Endothelial cell of umbilical vein (primary cell): ENCODE results near the gene TMEM217. TPM values are rescaled to one million over a fixed set of nuclear protein-coding genes. Genes with fewer than 3 reads are reported as not detected.

Source experiments
- BruUV-seq: library from RNA; stranded (reverse); fragments of 400-500 nt; replicated peaks from 2 replicates; lab custom pipeline; 2021; lab: Mats Ljungman, UMichigan
- CTCF ChIA-PET: fragments of 300-600, 350-600 bp; sonication (Branson Sonifier 250); formaldehyde crosslinking; loops from one replicate; lab custom pipeline; 2021; ENCODE audit warnings: antibody characterized with exemption, inconsistent platforms; lab: Charles Lee
- POLR2A ChIA-PET: fragments of 300-600, 350-600 bp; sonication (Branson Sonifier 250); formaldehyde crosslinking; loops from one replicate; lab custom pipeline; 2021; ENCODE audit warnings: antibody characterized with exemption, inconsistent platforms; lab: Charles Lee
- DNase-seq: peaks from one replicate; pipeline ENCODE4 v3.0.0-alpha.2; 2011; ENCODE audit warnings: low read depth, low spot score
- FAIRE-seq: peaks from 2 replicates; lab custom pipeline; 2011; peaks lifted over from hg19 to GRCh38; lab: Jason Lieb, UNC
- H2AFZ ChIP-seq: 2 replicates; pipeline ENCODE4 v1.6.0; 2012; ENCODE audit warnings: low read depth, low read length, control low read depth, inconsistent platforms
- H3K27ac ChIP-seq: 2 replicates; pipeline ENCODE4 v1.5.1; 2011; ENCODE audit warnings: low read depth, mild to moderate bottlenecking, control low read depth, low read length, moderate library complexity; ENCODE audit not compliant: insufficient read depth
- H3K27me3 ChIP-seq, 2 experiments: 2 replicates each; pipeline versions ENCODE4 v1.6.0 to v1.6.1; 2011; ENCODE audit warnings: low read length in 2 of 2, mixed read lengths in 1 of 2; ENCODE audit not compliant: control insufficient read depth in 2 of 2, insufficient read depth in 2 of 2
- H3K36me3 ChIP-seq, 2 experiments: 2 replicates in 1 of 2; 3 replicates in 1 of 2; pipeline ENCODE4 v1.5.1; 2011; ENCODE audit warnings: low read length in 2 of 2, mild to moderate bottlenecking in 1 of 2, moderate library complexity in 1 of 2; ENCODE audit not compliant: control insufficient read depth in 2 of 2, insufficient read depth in 2 of 2; ENCODE audit errors: extremely low read depth in 1 of 2
- H3K4me1 ChIP-seq: 3 replicates; pipeline ENCODE4 v1.5.1; 2011; ENCODE audit warnings: mild to moderate bottlenecking, low read length; ENCODE audit not compliant: control insufficient read depth, insufficient read depth; ENCODE audit errors: extremely low read depth
- H3K4me2 ChIP-seq: 2 replicates; pipeline ENCODE4 v1.6.1; 2011; ENCODE audit warnings: low read length, control low read depth, mixed read lengths; ENCODE audit not compliant: insufficient read depth
- H3K4me3 ChIP-seq, 3 experiments: fragments of 200-600 bp in 1 of 3; sonication (generic), shearing (Covaris generic) in 1 of 3; replicated peaks in 1 of 3; 2 replicates each; pipeline ENCODE4 v1.5.1; 2011 to 2016; ENCODE audit warnings: control low read depth in 3 of 3, low read length in 3 of 3, mild to moderate bottlenecking in 2 of 3, inconsistent platforms in 1 of 3, low read depth in 1 of 3, moderate library complexity in 1 of 3; ENCODE audit not compliant: insufficient read depth in 1 of 3
- H3K79me2 ChIP-seq: 2 replicates; pipeline ENCODE4 v1.6.0; 2012; ENCODE audit warnings: low read length, inconsistent platforms; ENCODE audit not compliant: control insufficient read depth, insufficient read depth
- H3K9ac ChIP-seq: replicated peaks from 2 replicates; pipeline ENCODE3; 2011; ENCODE audit warnings: low read length, control low read depth; ENCODE audit not compliant: insufficient read depth; ENCODE audit errors: extremely low read depth
- H3K9me1 ChIP-seq: replicated peaks from 3 replicates; pipeline ENCODE4 v1.6.0; 2011; ENCODE audit warnings: mild to moderate bottlenecking, low read length; ENCODE audit not compliant: control insufficient read depth, insufficient read depth; ENCODE audit errors: extremely low read depth
- H3K9me3 ChIP-seq: replicated peaks from 2 replicates; pipeline ENCODE4 v1.5.1; 2012; ENCODE audit warnings: low read length, inconsistent platforms; ENCODE audit not compliant: control insufficient read depth, insufficient read depth
- H4K20me1 ChIP-seq: replicated peaks from 2 replicates; pipeline ENCODE3; 2011; ENCODE audit warnings: mild to moderate bottlenecking, low read length; ENCODE audit not compliant: control insufficient read depth, insufficient read depth; ENCODE audit errors: extremely low read depth
- EZH2 ChIP-seq: IDR thresholded peaks from 2 replicates; pipeline ENCODE4 v1.6.1; 2012; ENCODE audit warnings: borderline replicate concordance, low read depth, mild to moderate bottlenecking, moderate library complexity, low read length, inconsistent platforms; ENCODE audit not compliant: severe bottlenecking
- FOS ChIP-seq: IDR thresholded peaks from 2 replicates; pipeline ENCODE4 v1.6.1; 2011; ENCODE audit warnings: mild to moderate bottlenecking, low read length, moderate library complexity, borderline replicate concordance; ENCODE audit not compliant: insufficient read depth
- GATA2 ChIP-seq: IDR thresholded peaks from 2 replicates; pipeline ENCODE4 v1.7.0; 2011; ENCODE audit warnings: low read depth, mild to moderate bottlenecking, moderate library complexity, mixed read lengths, low read length; ENCODE audit not compliant: insufficient read length, insufficient read depth
- JUN ChIP-seq: IDR thresholded peaks from 2 replicates; pipeline ENCODE4 v1.6.1; 2011; ENCODE audit warnings: borderline replicate concordance, low read depth; ENCODE audit not compliant: insufficient read length, insufficient read depth
- MYC ChIP-seq: IDR thresholded peaks from one replicate; pipeline ENCODE4 v1.6.1; 2011; ENCODE audit warnings: mild to moderate bottlenecking, low read depth, low read length
- POLR2A ChIP-seq: IDR thresholded peaks from 2 replicates; pipeline ENCODE4 v1.6.1; 2012; ENCODE audit warnings: low read depth, mild to moderate bottlenecking, control low read depth, low read length
- POLR2AphosphoS5 ChIP-seq: IDR thresholded peaks from 2 replicates; pipeline ENCODE4 v1.6.1; 2012; ENCODE audit warnings: low read depth, mild to moderate bottlenecking, control low read depth, low read length, moderate library complexity; ENCODE audit not compliant: insufficient read depth
- dilution Hi-C: fragments of 300-500 bp; cut with MboI; formaldehyde crosslinking; loops from one replicate; pipeline ENCODE4 v1.15.0; 2019; ENCODE audit warnings: low sequenced_read_pairs; ENCODE audit not compliant: extremely low pct_ligation_motif_present
- intact Hi-C: fragments of 100-400 bp; cut with micrococcal nuclease; formaldehyde crosslinking; loops from one replicate; pipeline ENCODE4 v1.10.0; 2022
- polyA plus RNA-seq, 4 experiments: library from polyadenylated mRNA; depleted of rRNA in 3 of 4; stranded (reverse) in 3 of 4; unstranded in 1 of 4; fragments of >200 nt; gene quantifications; 2 replicates each; pipeline versions ENCODE4 v1.2.1 to v1.2.3, GENCODE V29; 2011 to 2012; ENCODE audit warnings: missing spikeins in 1 of 4
- total RNA-seq: library from RNA; stranded (reverse); gene quantifications from 2 replicates; pipeline ENCODE4 v1.2.3, GENCODE V29; 2021
- TF ChIP-seq, protein P1 (sequence below): IDR thresholded peaks from 2 replicates; pipeline ENCODE4 v1.6.1; 2011; ENCODE audit not compliant: insufficient read depth, insufficient read length
- TF ChIP-seq, protein P2 (sequence below), 2 donors: IDR thresholded peaks; 1 replicate in 1 of 2; 2 replicates in 1 of 2; pipeline ENCODE4 v1.5.1; 2011; ENCODE audit warnings: low read length in 2 of 2, mild to moderate bottlenecking in 2 of 2, moderate library complexity in 2 of 2, control low read depth in 1 of 2, inconsistent platforms in 1 of 2, low read depth in 1 of 2; ENCODE audit not compliant: insufficient read depth in 1 of 2; ENCODE audit errors: extremely low read depth in 1 of 2

TMEM217 gene
- total and polyA plus RNA-seq, 2 donors (not counting 3 experiments of a cell fraction or from before 2014, with no cell fraction given), result 6.8 to 15.8 TPM

DNA sequence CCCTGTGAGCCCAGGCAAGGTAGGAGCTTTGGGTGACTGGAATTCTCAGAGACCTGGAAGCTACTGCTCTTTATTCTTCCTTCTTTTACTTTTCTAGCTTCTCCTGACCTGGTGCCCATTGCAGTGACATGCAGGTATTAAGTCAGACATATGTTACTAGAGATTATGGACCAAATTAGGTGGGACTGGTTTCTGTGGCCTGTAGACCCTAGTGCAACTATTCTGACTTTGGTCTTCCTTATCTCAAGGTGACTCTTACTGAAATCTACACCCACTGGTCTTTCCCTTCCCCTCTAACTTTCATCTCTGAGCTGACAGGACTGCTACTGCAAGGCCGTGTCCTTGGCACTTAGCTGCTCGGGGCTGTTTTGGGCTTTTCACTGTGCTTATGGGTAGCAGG is 24.4 kb upstream of the TMEM217 start:
- BruUV-seq, result no TSS peak

More for the DNA sequence above, 24.4 kb upstream of the TMEM217 start:
- H3K4me3 ChIP-seq, result no peak overlapping the region
- no peak overlapping the region for H3K4me2 ChIP-seq
- H3K9ac ChIP-seq, result no peak overlapping the region
- H3K27me3 ChIP-seq, result no peaks in the 10 kb centered on the region
- ChIA-PET POLR2A (no interaction called here), CTCF (no interaction called here)
- no peak overlapping the region for H3K27ac ChIP-seq
- no peak overlapping the region for H2AFZ ChIP-seq
- intact Hi-C loops, result no loop called here
- FAIRE-seq (no peak), DNase-seq (no peak)
- no peaks in the 10 kb centered on the region for H4K20me1 ChIP-seq
- H3K36me3 ChIP-seq, result peaks cover 22 to 27% of the 10 kb centered on the region in 2 experiments
- H3K9me1 ChIP-seq, result no peaks in the 10 kb centered on the region
- no peaks in the 10 kb centered on the region for H3K9me3 ChIP-seq
- peaks cover 2% of the 10 kb centered on the region for H3K79me2 ChIP-seq
- dilution Hi-C loops, result no loop called here
- no peaks in the 10 kb centered on the region for H3K4me1 ChIP-seq
- TF ChIP-seq FOS (no peak), MYC (no peak), EZH2 (no peak), POLR2A (no peak), GATA2 (no peak), JUN (no peak), POLR2AphosphoS5 (no peak)
- TF ChIP-seq, protein P1, sequence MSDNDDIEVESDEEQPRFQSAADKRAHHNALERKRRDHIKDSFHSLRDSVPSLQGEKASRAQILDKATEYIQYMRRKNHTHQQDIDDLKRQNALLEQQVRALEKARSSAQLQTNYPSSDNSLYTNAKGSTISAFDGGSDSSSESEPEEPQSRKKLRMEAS, result no peak
- TF ChIP-seq, protein P2, sequence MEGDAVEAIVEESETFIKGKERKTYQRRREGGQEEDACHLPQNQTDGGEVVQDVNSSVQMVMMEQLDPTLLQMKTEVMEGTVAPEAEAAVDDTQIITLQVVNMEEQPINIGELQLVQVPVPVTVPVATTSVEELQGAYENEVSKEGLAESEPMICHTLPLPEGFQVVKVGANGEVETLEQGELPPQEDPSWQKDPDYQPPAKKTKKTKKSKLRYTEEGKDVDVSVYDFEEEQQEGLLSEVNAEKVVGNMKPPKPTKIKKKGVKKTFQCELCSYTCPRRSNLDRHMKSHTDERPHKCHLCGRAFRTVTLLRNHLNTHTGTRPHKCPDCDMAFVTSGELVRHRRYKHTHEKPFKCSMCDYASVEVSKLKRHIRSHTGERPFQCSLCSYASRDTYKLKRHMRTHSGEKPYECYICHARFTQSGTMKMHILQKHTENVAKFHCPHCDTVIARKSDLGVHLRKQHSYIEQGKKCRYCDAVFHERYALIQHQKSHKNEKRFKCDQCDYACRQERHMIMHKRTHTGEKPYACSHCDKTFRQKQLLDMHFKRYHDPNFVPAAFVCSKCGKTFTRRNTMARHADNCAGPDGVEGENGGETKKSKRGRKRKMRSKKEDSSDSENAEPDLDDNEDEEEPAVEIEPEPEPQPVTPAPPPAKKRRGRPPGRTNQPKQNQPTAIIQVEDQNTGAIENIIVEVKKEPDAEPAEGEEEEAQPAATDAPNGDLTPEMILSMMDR (IDR thresholded peaks at IDR 0.05; ENCODE audit: extremely low read depth in 1 of 2, insufficient read depth in 1 of 2, low read depth in 1 of 2, low read length in 2 of 2), result no peak
